GM19324 (cell line): ENCODE data around the gene PTPN13.
"Not testable (repeated sequence)": the region's sequence is repeated elsewhere in the genome, so short reads cannot be mapped to it uniquely, and the experiment has no call there.

Source experiments
- ATAC-seq: cut with Tn5 transposase; IDR thresholded peaks from one replicate; pipeline ENCODE4 v1.9.1; 2021; ENCODE audit warnings: mild to moderate bottlenecking, moderate library complexity; ENCODE audit not compliant: unreplicated experiment, low FRiP score

PTPN13 gene

GRCh38 chr4:86640469-86640868 lies 46.4 kb downstream of the PTPN13 start:
- no peak for ATAC-seq

GRCh38 chr4:86641516-86642090 lies 47.5 kb downstream of the PTPN13 start:
- no peak for ATAC-seq

DNA sequence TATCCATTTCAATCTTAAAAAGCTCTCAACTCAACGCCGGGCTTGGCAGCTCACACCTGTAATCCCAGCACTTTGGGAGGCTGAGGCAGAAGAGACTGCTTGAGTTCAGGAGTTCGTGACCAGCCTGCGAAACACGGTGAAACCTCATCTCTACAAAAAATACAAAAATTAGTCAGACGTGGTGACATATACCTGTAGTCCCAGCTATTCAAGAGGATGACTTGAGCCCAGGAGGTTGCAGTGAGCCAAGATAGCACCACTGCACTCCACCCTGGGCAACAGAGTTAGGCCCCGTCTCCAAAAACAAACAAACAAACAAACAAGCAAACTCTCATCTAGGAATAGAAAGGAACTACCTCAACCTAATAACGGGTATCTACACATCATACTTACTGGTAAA lies 50.8 kb downstream of the PTPN13 start:
- no peak for ATAC-seq

DNA sequence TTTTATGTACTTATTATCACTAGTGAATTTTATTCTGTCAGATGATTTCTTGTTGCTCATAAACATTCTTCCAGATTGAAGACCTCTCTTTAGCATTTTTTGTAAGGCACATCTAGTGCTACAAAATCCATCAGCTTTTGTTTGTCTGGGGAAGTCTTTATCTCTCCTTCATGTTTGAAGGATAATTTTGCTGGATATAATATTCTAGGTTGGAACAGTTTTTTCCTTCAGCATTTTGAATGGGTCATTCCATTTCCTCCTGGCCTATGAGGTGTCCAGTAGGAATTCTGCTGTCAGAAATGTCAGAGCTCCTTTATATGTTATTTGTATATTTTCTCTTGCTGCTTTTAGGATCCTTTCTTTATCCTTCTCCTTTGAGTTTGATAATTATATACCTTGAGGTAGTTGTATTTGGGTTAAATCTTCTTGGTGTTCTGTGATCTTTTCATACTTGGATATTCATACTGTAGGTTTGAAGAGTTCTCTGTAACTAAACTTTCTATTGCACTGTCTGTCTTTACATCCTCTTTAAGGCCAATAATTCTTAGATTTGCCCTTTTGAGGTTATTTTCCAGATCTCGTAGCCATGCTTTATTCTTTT lies 58.3 kb downstream of the PTPN13 start:
- no peak for ATAC-seq

- no peak for ATAC-seq
Measured at GRCh38 chr4:86653237-86653865, 59.2 kb downstream of the PTPN13 start.

- not testable (repeated sequence) for ATAC-seq
Measured at GRCh38 chr4:86656781-86657180, 62.7 kb downstream of the PTPN13 start.

DNA sequence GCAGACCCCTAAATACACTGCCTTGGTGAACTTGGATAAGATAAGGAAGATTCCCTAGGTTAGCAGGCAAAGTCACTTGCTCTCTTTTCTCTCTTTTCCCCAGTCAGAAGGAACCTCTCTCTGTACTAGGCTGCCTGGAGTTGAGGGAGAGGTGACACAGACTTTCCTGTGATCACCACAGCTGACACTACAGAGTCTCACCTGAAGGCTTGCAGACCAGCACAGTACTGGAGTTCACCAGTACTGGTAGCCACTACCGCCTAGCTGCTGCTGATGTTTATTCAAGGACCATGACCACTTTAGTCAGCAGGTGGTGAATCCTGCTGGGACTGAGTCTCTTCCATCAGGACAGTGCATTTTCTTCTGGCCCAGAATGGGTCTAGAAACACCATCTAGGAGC lies 63.3 kb downstream of the PTPN13 start:
- no peak for ATAC-seq

DNA sequence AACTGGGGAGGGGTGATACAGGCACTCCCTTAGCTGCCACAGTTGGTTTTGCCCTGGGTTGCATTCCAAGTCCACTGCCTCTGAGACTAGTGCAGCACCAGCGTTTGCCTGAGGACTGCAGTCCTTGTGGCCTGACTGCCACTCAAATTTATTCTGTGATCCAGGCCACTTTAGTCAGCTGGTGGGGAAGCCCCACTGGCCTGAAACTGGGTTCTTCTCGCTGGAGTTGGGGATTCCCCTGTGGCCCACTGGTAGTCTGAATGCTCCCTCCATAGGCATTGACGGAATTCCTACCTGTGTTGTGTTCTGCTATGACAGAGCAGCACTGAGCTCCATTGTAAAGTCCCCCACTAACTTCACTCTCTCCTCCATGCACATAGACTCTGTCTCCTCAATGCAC lies 63.8 kb downstream of the PTPN13 start:
- no peak for ATAC-seq

GRCh38 chr4:86660401-86660800 lies 66.3 kb downstream of the PTPN13 start:
- ATAC-seq: no peak

- ATAC-seq: no peak
Measured at GRCh38 chr4:86661006-86661405, 66.9 kb downstream of the PTPN13 start.

- ATAC-seq: no peak
Measured at GRCh38 chr4:86661418-86661817, 67.3 kb downstream of the PTPN13 start.

GRCh38 chr4:86664959-86665358 lies 70.8 kb downstream of the PTPN13 start:
- no peak for ATAC-seq

DNA sequence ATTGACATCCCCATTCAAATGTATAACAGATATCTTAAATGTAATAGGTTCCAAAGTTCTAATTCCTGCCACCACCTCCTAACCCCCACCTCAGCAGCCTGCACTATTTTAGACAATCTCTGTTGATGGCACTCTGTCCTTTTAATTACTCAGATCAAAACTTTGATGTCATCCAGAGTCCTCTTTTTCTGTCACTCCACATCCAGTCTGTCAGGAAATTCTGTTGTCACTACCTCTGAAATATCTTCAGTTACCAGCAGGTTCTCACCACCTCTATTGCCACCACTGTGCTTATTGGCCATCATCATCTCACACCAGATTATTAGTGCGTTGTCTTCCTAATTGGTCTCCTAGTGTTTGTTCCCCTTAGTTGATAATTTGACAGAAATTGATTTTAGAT lies 76.2 kb downstream of the PTPN13 start:
- no peak for ATAC-seq

DNA sequence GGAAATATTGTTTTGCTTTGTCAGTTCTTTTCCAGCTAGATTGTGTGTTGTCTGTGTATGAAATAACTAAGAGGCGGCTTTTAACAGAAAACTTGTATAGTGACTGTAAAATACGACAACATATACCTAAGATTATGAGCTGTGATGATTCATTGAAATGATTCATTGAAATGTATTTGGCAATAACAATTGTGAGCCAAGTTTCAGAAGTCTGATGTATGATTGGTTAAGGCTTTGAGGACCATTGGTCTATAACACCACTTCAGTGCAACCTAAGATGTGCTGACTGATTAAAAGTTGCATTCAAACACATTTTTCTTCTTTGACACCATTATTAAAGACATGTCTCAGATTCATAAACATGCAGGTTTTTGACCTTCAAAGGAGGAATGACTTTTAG lies 76.6 kb downstream of the PTPN13 start:
- no peak for ATAC-seq

GRCh38 chr4:86675548-86675947 lies 81.4 kb downstream of the PTPN13 start:
- ATAC-seq: no peak

- no peak for ATAC-seq
Measured at GRCh38 chr4:86678796-86679195, 84.7 kb downstream of the PTPN13 start.

DNA sequence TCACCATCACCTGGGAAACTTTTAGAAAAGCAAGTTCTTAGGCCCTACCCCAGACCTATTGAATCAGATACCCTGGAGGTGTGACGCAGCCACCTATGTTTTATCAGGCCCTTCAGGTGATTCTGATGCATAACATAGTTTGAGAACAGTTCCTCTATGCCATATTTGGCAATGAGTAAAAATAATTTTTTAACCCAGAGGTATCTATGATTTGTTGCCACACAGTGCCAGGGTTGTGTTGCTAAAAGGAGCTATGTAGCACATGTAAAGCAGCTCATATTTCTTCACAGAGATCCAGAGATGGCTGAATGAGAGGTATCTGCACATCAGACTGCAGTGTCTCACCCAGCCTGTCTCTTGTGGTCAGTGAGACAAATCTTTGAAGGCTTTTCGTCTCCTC lies 85.3 kb downstream of the PTPN13 start:
- ATAC-seq: no peak

- no peak for ATAC-seq
Measured at GRCh38 chr4:86683167-86683566, 89.1 kb downstream of the PTPN13 start.

- ATAC-seq: no peak
Measured at GRCh38 chr4:86683983-86684382, 89.9 kb downstream of the PTPN13 start.

DNA sequence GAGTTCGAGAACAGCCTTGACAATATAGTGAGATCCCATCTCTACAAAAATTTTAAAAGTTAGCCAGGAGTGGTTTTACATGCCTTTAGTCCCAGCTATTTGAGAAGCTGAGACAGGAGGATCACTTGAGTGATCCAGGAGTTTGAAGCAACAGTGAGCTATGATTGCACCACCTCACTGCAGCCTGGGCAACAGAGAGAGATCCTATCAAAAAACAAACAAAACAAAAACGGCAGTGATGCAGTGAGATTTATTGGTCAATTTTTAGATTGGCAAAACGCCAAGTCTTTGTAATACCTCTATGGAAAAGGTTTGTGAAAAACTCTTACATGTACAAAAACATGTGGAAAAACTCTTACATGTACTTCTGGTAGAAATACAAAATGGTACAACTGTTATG lies 91.3 kb downstream of the PTPN13 start:
- no peak for ATAC-seq

DNA sequence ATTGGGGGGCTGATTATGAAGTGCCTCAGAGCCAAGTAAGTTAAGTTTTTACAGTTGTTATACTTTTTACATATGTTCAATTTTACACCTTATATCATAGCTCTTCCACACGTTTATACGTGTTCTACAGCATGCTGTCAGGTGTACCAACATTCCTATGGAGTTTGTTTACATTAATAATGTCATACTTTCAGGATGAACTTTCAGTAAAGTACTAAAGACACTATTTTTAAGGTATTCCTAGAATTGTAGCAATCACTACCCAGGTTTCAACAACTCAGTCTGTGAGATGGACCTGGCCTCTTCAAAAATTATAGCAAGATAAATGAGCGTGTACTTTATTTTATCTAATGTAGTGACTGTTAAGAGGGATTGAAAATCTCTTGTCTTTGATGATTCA lies 92.6 kb downstream of the PTPN13 start:
- no peak for ATAC-seq

GRCh38 chr4:86688026-86688425 lies 93.9 kb downstream of the PTPN13 start:
- ATAC-seq: no peak
